DND-41 (cell line): Measurements from ENCODE around the gene CERS6.

ENCODE experiments used
- ATAC-seq: fragments of 200-7000 bp; cut with Tn5 transposase; 3 replicates; pipeline ENCODE4 v1.9.1; 2021; ENCODE audit warnings: low read depth; ENCODE audit not compliant: insufficient read depth
- DNase-seq: peaks from one replicate; pipeline ENCODE4 v3.0.0-alpha.2; 2020
- H2AFZ ChIP-seq: 2 replicates; pipeline ENCODE4 v1.6.0; 2012; ENCODE audit warnings: low read depth, low read length
- H3K27ac ChIP-seq: 2 replicates; pipeline ENCODE4 v1.5.1; 2012; ENCODE audit warnings: low read length, inconsistent platforms
- H3K27me3 ChIP-seq: fragments of 200-600 bp; sonication (generic); 2 replicates; pipeline ENCODE4 v1.6.0; 2012; ENCODE audit warnings: low read length, mild to moderate bottlenecking, inconsistent platforms; ENCODE audit not compliant: insufficient read depth, poor library complexity
- H3K36me3 ChIP-seq: 2 replicates; pipeline ENCODE4 v1.5.1; 2012; ENCODE audit warnings: low read length, inconsistent platforms; ENCODE audit not compliant: insufficient read depth
- H3K4me1 ChIP-seq: 2 replicates; pipeline ENCODE4 v1.5.1; 2012; ENCODE audit warnings: mild to moderate bottlenecking, low read length; ENCODE audit not compliant: insufficient read depth
- H3K4me2 ChIP-seq: 2 replicates; pipeline ENCODE4 v1.6.0; 2012; ENCODE audit warnings: mild to moderate bottlenecking, moderate library complexity, low read length, inconsistent platforms; ENCODE audit not compliant: insufficient read depth
- H3K4me3 ChIP-seq, 2 experiments: fragments of 200-600 bp in 1 of 2; shearing (Covaris generic) in 1 of 2; 2 replicates each; pipeline ENCODE4 v1.5.1; 2012 to 2016; ENCODE audit warnings: inconsistent platforms in 2 of 2, low read length in 2 of 2, mild to moderate bottlenecking in 2 of 2, low read depth in 1 of 2, moderate library complexity in 1 of 2
- H3K79me2 ChIP-seq: 2 replicates; pipeline ENCODE4 v1.6.0; 2012; ENCODE audit warnings: low read length, inconsistent platforms; ENCODE audit not compliant: insufficient read depth
- H3K9ac ChIP-seq: 2 replicates; pipeline ENCODE4 v1.6.0; 2012; ENCODE audit warnings: low read depth, mild to moderate bottlenecking, inconsistent platforms, low read length, moderate library complexity
- H3K9me3 ChIP-seq: 2 replicates; pipeline ENCODE4 v1.5.1; 2012; ENCODE audit warnings: low read length, moderate library complexity, mild to moderate bottlenecking, inconsistent platforms; ENCODE audit not compliant: insufficient read depth, severe bottlenecking
- H4K20me1 ChIP-seq: 2 replicates; pipeline ENCODE4 v1.6.0; 2012; ENCODE audit warnings: low read length; ENCODE audit not compliant: insufficient read depth
- EZH2 ChIP-seq: IDR thresholded peaks from 3 replicates; pipeline ENCODE4 v1.6.1; 2012; ENCODE audit warnings: borderline replicate concordance, low read depth, mild to moderate bottlenecking, moderate library complexity, low read length, inconsistent platforms; ENCODE audit not compliant: severe bottlenecking
- TF ChIP-seq, protein P1 (sequence below): IDR thresholded peaks from 2 replicates; pipeline ENCODE4 v1.5.1; 2012; ENCODE audit warnings: borderline replicate concordance, low read length, moderate library complexity, mild to moderate bottlenecking; ENCODE audit not compliant: poor library complexity, severe bottlenecking; ENCODE audit errors: extremely low read depth

Gene CERS6

DNA sequence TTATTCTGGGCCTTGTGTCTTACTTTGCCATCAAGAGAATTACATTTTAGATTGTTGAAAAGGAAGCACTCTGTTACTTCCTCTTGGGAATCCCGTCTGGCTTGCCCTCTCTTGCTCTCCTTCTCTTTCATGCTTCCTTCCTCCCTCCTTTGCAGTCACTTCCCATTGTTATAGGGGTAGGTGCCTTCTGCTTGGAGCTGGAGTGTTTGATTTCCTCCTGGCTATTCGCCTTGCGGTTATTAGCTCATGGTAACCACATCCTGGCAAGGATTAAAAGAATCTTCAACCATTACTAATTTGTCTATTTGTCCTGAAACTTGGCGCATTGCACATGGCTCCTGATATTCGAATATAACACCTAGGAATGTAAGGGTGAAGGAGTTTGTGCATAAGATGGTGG, 115.0 kb downstream of the CERS6 start:
- no peaks in the 10 kb centered on the region for H3K27me3 ChIP-seq
- no peaks in the 10 kb centered on the region for H3K9me3 ChIP-seq
- ATAC-seq (no peak), DNase-seq (no peak)
- no peaks in the 10 kb centered on the region; the same call in 1 of the 2 replicates for H4K20me1 ChIP-seq
- no peak overlapping the region for H3K9ac ChIP-seq
- no peak overlapping the region for H3K4me3 ChIP-seq
- no peaks in the 10 kb centered on the region for H3K79me2 ChIP-seq
- H3K27ac ChIP-seq = no peak overlapping the region
- TF ChIP-seq, protein P1, sequence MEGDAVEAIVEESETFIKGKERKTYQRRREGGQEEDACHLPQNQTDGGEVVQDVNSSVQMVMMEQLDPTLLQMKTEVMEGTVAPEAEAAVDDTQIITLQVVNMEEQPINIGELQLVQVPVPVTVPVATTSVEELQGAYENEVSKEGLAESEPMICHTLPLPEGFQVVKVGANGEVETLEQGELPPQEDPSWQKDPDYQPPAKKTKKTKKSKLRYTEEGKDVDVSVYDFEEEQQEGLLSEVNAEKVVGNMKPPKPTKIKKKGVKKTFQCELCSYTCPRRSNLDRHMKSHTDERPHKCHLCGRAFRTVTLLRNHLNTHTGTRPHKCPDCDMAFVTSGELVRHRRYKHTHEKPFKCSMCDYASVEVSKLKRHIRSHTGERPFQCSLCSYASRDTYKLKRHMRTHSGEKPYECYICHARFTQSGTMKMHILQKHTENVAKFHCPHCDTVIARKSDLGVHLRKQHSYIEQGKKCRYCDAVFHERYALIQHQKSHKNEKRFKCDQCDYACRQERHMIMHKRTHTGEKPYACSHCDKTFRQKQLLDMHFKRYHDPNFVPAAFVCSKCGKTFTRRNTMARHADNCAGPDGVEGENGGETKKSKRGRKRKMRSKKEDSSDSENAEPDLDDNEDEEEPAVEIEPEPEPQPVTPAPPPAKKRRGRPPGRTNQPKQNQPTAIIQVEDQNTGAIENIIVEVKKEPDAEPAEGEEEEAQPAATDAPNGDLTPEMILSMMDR = no peak
- TF ChIP-seq EZH2 = no peak
- H3K4me1 ChIP-seq = no peaks in the 10 kb centered on the region
- peaks cover 4% of the 10 kb centered on the region; the same call in 1 of the 2 replicates for H3K36me3 ChIP-seq
- H3K4me2 ChIP-seq = no peak overlapping the region
- H2AFZ ChIP-seq = no peak overlapping the region

DNA sequence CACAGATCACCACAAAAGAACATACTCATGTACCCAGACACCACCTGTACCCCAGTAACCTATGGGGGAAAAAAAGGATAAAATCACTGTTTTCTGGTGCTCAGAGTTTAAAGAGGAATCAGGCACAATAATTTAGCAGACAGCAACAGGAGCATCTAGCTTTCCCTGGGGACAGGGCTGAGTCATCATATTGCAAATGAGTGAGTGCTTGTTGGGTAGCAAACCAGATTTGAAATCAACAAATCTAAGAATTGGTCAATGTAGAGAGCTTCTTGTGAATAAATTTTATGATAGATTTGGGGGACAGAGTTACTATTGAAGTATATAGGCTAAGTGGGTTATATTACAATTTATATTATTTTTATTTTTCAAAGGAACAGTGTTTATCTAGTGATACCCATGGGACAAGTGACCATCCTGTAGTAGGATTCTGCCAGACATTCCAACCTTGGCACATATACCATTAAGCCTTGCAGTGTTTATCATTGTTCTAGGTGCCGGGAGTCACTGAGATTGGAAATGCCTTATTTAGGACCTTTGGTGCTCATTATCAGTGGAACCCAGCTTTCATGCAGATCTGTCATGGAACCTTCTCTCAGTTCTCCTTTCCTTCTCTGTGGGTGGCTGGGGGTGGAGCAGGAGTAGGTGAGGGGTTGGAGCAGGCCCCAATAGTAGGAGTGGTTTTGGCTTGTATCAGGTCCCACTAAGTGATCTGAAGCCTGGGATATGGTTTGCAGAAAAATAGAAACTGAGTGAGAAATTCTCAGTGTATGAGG, 117.2 kb downstream of the CERS6 start:
- H4K20me1 ChIP-seq = peaks cover 2% of the 10 kb centered on the region; the same call in 1 of the 2 replicates
- no peaks in the 10 kb centered on the region for H3K79me2 ChIP-seq
- no peak overlapping the region for H3K27ac ChIP-seq
- H3K4me3 ChIP-seq = no peak overlapping the region
- no peak for DNase-seq
- no peaks in the 10 kb centered on the region for H3K9me3 ChIP-seq
- no peak overlapping the region for H2AFZ ChIP-seq
- H3K4me1 ChIP-seq = no peaks in the 10 kb centered on the region
- no peak overlapping the region for H3K4me2 ChIP-seq
- no peaks in the 10 kb centered on the region for H3K27me3 ChIP-seq
- peaks cover 4% of the 10 kb centered on the region; the same call in 1 of the 2 replicates for H3K36me3 ChIP-seq
- no peak for TF ChIP-seq EZH2
- TF ChIP-seq, protein P1 = no peak
- H3K9ac ChIP-seq = no peak overlapping the region
- no peak for ATAC-seq

DNA sequence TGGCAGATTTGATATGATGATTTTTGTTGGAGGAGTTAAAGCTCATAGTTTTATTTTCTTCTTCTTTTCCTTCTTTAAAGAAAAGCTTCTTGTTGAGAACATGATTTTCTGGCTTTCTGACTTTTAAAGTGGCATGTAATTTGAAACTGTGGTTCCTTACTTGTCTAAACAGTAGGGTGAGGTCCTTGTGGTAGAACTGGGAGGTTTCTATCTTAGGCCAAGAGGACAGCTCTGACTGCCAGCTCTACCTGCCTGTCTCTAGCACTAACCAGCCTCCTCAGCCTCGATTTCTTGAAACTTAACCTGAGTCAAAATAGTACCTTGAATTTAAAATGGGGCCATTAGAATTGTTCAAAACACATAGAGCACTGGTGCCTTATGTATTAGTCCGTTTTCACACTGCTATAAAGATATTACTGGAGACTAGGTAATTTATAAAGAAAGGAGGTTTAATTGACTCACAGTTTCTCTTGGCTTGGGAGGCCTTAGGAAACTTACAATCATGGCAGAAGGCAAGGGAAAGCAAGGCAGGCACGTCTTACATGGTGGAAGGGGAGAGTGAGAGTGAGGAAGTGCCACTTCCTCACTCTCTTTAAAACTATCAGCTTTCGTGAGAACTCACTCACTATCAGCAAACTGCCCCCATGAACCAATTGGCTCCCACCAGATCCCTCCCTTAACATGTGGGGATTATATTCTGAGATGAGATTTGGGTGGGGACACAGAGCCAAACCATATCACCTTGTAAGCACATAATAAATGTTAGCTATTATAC, 119.0 kb downstream of the CERS6 start:
- H3K4me2 ChIP-seq = no peak overlapping the region
- no peak overlapping the region for H3K4me3 ChIP-seq
- H3K79me2 ChIP-seq = no peaks in the 10 kb centered on the region
- H3K27ac ChIP-seq = no peak overlapping the region
- H2AFZ ChIP-seq = no peak overlapping the region
- no peaks in the 10 kb centered on the region for H3K9me3 ChIP-seq
- TF ChIP-seq, protein P1 = no peak
- TF ChIP-seq EZH2 = no peak
- ATAC-seq = no peak
- H3K9ac ChIP-seq = no peak overlapping the region
- H3K27me3 ChIP-seq = no peaks in the 10 kb centered on the region
- no peak for DNase-seq
- H3K36me3 ChIP-seq = peaks cover 2% of the 10 kb centered on the region; the same call in 1 of the 2 replicates
- no peaks in the 10 kb centered on the region for H3K4me1 ChIP-seq
- H4K20me1 ChIP-seq = peaks cover 2% of the 10 kb centered on the region; the same call in 1 of the 2 replicates
